Stimulated activated CD8-positive, alpha-beta memory T cell treated with anti-CD3 and anti-CD28 coated beads, Interleukin-4, amount 100 ng/mL, for 4 hours (primary cell): ENCODE measurements around the gene AOAH.

Experiments
- DNase-seq, 2 donors: peaks; one replicate each; pipeline ENCODE4 v3.0.0-alpha.2; 2020; ENCODE audit warnings: low read depth in 2 of 2, low spot score in 1 of 2

AOAH gene

DNA sequence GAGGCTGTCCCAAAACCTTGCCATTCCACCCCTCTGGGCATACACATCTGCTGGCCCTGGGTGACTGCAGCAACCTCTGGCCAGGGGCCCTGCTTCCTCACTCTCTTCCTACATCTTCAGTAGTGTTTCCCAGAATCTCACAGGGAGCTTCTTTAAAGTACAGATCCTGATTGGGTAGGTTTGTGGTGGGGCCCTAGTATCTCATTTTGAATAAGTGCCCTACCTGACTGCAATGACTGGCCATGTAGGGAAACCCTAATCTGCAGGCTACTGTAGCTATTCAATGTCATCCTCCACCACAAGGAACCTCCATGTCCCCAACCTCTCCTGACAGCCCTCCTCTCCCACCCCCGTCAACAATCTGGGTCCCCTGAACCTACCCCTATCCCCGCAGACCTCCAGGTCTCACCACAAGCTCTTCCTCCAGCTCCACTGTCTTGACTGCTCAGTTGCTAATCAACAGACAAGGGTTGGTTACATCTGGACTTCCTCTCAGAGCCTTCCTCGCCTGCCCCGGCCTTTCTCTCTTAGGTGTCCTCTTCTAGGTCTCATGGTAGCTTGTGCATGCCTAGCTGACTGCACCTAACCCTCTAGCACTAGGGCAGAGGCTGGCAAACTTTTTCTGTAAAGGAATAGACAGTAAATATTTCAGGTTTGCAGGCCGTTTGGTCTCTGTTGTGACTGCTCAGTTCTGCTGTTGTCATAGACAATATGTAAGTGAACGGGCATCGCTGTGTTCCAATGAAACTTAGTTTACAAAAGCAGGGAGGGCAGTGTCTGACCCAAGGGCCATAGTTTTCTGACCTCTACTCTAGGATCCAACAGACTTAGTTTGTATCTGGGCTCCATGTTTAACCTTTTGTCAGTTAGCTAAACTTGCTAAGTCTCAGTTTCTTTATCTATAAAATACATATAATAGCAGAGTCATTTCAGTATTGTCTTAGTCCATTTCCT, 121.1 kb downstream of the AOAH start:
- no peak for DNase-seq

- DNase-seq = no peak
Observed at GRCh38 chr7:36602511-36602910, 121.8 kb downstream of the AOAH start.

GRCh38 chr7:36601601-36602000, 122.7 kb downstream of the AOAH start:
- DNase-seq = no peak

- DNase-seq = no peak
Observed at GRCh38 chr7:36600869-36601530, 123.3 kb downstream of the AOAH start.

GRCh38 chr7:36600314-36600682, 124.0 kb downstream of the AOAH start:
- DNase-seq = no peak

GRCh38 chr7:36599645-36600313, 124.5 kb downstream of the AOAH start:
- no peak for DNase-seq

GRCh38 chr7:36598054-36598674, 126.1 kb downstream of the AOAH start:
- DNase-seq = no peak

GRCh38 chr7:36597090-36597773, 127.1 kb downstream of the AOAH start:
- DNase-seq = no peak

GRCh38 chr7:36594445-36594844, 129.8 kb downstream of the AOAH start:
- no peak for DNase-seq

- DNase-seq = no peak
Observed at GRCh38 chr7:36591636-36592035, 132.7 kb downstream of the AOAH start.

DNA sequence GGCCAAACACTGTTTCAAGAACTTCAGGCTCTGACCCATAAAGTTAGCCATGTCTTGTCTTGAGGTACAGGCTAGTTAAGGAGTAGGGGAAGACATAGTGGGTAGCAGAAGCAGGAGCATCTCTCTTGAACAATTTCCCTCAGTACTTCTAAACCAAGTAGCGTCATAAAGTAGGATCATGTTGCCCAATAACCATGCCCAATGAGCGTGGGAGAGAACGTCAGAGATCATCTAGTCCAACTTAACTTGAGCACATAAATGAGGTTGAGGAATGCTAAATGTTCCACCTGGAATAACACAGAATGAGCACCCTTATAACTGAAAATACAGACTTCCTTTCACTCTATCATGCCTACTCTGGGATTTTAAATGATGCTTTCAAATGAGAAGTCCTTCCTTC, 134.9 kb downstream of the AOAH start:
- DNase-seq = no peak

GRCh38 chr7:36583318-36583717, 141.0 kb downstream of the AOAH start:
- DNase-seq = no peak

GRCh38 chr7:36575832-36576231, 148.5 kb downstream of the AOAH start:
- DNase-seq = no peak

GRCh38 chr7:36573066-36573465, 151.2 kb downstream of the AOAH start:
- no peak for DNase-seq

GRCh38 chr7:36571190-36571560, 153.1 kb downstream of the AOAH start:
- no peak for DNase-seq

- no peak for DNase-seq
Observed at GRCh38 chr7:36570528-36571189, 153.6 kb downstream of the AOAH start.

- no peak for DNase-seq
Observed at GRCh38 chr7:36568452-36568849, 155.8 kb downstream of the AOAH start.

DNA sequence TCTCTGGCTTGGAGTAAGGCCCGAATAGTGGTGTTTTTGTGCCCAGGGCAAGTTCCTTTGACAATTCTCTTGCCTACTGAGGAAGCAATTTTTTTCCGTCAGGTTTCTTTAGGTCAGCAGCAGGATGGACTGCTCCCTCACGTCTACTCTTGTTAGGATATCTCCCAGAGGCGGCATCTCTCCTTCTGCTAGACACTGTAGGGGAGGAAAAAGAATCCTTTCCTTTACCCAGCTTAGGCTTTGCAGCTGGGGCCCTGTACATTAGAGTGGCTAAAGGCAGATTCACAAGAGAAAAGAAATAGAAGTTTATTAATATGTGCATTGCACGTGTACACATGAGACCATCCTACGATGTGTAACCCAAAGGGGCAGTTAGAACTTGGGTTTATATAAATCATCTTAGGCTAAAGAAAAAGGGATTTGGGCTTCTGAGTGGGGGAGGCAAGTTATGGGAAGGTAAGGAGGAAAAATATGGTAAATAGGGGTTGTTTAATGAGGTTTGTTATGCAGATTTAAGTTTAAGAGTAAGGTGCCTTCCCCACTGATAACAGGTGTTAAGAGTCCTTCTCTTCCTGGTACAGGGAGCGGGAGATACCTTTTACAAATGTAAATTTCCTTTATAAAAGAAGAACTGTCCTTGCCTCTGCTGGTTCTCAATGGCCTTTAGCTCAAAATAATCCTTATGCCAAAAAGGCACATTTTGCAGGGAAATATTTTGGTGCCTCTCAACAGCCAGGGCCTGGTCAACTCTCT, 156.4 kb downstream of the AOAH start:
- DNase-seq = no peak

DNA sequence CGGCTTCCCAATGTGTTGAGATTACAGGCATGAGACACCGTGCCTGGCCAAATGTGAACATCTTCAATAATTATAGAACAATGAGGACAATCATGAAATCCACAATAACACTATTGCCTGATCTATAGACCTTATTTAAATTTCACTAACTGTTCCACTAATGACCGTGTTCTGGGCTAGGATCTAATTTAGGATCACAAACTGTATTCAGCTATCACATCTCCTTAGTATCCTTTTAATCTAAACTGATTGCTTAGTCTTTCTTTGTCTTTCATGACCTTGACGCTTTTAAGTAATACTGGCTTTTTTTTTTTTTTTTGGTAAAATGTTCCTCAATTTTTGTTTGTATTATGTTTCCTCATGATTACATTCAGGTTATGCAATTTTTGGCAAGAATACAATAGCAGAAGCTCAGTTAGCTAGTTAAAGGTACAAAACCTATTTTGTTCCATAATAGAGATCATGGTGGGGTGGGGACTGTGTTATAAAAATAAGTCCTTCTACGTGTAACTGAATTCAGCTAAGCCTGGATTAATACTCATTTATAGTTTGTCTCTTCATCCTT, 158.4 kb downstream of the AOAH start:
- DNase-seq = no peak
